Ramos (cell line): ENCODE results near the gene LAP3.
"Not testable (repeated sequence)": the region's sequence is repeated elsewhere in the genome, so short reads cannot be mapped to it uniquely, and the experiment has no call there.

Experiments used
- in situ Hi-C: fragments of 300-500 bp; cut with MboI; formaldehyde crosslinking; loops from one replicate; pipeline ENCODE4 v1.14.3; 2022; ENCODE audit warnings: low sequenced_read_pairs; ENCODE audit not compliant: unreplicated experiment

The LAP3 gene

DNA sequence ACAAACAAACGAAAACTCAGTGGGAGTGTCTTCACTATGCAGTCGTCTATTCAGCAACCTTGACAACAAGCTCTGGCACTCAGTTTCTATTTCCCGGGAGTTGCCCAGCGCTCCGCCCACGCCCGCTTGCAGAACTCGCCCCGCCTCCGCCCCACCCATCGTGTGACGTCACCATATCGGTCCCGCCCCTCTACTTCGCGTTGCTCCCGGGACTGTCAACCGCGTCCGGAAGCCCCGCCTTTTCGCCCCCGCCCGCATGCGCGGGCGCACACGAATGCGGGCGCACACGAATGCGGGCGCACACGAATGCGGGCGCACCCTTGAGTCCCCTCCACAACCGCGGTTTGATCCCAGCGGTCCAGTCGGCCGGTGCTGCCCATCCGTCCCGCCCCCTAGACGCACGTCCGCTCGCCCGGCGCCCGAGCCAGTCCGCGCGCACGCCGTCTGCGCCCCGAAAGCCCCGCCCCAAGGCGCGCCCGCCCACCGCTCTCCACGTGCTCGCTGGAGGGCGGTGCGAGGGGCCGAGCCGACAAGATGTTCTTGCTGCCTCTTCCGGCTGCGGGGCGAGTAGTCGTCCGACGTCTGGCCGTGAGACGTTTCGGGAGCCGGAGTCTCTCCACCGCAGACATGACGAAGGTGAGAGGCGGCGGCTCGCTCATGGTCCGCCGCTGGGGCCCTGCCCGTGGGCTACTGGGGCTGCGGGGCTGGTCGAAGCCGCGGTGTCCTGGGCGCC, at the start of gene LAP3:
TSS of gene LAP3 (plus strand) at position 267 of the 733 bp plus-strand sequence. CDS start at position 535, 268 bp downstream.
- in situ Hi-C loops = loop anchor here (10.0 kb wide), 1 partner anchor 238 kb away; the partner anchor contains the start of genes DCAF16 and NCAPG

DNA sequence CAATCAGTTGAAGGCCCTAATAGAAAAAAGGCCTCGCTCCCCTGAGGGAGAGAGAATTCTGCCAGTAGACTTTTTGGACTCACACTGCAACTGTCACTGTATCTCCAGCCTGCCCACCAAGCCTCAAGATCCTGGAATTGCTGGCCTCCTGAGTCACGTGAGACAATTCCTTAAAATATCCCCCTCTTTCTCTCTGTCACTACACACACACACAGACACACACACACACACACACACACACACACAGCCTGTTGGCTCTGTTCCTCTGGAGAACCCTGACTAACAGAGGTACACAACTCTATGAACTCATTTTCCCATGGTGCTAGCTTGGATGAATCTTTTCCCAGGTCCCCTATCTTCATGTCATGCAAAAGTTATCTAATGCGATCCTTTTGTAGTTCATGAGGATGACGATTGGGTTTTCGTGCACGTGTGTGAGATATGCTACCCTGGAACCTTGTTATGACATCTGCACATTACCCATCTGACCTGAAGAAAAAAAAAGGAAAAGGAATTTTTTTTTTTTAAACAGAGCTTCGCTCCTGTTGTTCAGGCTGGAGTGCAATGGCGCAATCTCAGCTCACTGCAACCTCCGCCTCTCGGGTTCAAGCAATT, 48.3 kb upstream of the LAP3 start:
- in situ Hi-C loops = no loop called here

DNA sequence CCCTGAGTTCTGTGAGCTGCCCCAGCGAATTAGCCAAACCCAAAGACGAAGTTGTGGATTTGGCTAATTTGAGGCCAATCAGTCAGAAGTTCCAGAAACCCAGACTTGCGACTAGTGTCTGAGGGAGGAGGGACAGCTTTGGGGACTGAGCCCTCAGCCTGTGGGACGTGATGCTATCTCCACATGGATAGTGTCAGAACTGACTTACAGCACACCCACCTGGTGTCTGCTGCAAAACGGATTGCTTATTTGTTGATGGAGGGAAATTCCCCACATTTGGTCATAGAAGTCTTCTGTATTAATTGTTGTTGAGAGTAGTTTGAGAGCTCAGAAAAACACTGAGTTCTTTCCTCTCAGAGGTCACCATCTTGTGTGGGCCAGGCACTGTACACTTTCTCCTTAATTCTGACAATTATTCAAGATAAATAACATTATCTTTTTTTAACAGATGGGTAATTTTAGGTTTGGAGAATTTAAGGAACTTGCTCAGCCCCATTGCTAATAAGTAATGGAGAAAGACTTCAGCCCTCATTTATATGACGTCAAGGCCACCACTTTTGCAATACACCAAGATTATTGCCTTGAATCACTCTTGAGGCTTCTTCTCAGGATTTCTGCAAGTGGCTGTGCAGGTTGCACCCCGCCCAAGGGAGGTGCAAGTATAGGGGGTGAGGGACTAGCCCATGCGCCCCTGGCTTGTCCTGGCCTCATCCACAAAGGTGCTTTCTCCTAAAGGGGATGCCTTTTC, 45.3 kb upstream of the LAP3 start:
- in situ Hi-C loops = no loop called here

DNA sequence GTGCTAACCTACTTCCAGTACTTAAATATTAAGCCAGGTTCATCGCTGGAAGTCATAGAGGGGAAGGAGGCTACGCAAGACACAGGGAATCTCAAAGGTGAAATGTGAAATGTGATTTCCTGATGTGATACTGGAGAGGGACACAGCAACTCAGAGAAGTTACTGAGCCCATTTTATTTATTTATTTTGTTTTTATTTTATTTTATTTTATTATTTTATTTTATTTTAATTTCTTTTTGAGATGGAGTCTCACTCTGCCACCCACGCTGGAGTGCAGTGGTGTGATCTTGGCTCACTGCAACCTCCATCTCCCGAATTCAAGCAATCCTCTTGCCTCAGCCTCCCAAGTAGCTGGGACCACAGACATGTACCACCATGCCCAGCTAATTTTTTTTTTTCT, 42.3 kb upstream of the LAP3 start:
- in situ Hi-C loops = no loop called here

DNA sequence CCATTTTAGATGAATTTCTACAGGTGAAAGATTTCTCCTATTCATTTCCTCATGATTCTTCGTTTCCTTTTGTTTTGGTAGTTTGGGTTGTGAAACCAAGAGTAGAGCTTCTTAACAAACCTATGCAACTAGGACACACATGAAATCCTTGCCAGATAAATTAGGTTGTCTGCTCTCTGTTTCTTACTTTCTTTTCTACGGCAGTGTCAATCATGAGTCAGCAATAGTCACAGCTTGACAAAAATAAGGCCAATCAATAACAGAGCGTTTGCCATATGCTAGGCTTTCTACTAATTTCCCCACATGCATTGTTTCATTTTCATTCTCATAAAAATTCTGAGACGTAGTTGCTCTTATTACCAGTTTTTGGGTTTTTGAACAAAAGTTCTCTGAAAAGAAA, 41.8 kb upstream of the LAP3 start:
- in situ Hi-C loops = no loop called here

DNA sequence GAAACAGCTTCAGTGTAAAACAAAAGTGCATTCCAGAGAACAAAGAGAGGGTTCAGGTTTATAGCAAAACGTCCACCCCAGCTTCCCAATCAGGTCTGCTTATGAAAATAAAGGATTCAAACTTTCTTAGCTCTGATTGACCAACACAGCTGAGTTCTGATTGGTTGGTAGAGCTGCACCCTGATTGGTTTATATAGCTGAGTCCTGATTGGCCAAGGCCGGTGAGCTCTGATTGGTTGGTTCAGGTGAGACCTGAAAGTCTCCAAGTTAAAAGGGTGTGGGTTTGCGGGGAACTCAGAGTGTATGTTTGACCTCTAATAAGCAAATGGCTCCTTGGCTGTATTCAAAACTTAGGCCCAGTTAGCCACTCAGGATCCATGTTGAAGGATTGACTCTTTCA, 41.1 kb upstream of the LAP3 start:
- in situ Hi-C loops = no loop called here

DNA sequence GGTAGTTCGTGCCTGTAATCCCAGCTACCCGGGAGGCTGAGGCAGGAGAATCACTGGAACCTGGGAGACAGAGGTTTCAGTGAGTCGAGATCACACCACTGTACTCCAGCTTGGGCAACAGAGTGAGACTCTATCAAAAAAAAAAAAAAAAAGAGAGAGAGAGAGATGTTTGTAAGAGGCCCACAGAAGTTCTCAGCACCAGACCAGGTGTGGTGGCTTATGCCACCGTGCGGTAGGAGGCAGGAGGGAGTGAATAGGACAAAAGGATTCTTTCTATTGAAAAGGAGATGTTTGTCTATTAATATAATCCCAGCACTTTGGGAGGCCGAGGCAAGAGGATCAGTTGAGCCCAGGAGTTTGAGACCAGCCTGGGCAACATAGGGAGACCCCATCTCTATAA, 39.9 kb upstream of the LAP3 start:
- in situ Hi-C loops = not testable (repeated sequence)

DNA sequence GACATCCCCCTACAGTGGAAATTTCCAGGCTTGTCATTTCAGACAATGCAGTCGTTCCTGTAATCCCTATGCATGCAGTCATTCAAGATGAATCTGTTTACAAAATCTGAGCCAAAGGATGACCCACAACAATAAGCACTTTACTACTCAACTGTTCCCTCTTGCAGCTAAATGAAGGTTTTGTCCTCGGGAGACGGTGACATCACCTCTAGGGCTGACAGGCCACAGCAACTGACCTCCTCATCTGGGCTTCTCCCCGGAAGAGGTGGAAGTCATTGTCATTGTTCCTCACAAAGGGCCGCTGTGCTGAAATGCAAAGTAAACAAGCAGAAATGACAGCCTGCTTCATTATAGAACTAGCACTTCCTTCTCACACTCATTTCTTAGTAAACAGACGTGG, 32.8 kb upstream of the LAP3 start:
- in situ Hi-C loops = loop anchor here (10.0 kb wide), 1 partner anchor 1051 kb away; no protein-coding TSS in a partner anchor

DNA sequence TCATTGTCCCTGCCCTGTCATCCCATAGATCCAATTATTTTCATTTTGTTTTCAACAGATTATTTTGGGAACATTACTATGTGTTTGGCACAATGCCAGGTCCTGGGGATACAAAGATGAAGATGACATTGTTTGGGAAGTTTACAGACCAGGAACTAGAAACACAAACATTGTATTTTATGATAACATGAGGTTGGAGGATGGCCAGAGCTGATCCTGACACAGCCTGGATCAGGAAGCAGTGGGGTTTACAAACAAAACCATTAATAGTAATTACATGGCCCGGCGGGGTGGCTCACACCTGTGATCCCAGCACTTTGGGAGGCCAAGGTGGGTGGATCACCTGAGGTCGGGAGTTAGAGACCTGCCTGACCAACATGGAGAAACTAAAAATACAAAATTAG, 32.2 kb upstream of the LAP3 start:
- in situ Hi-C loops = loop anchor here (5.0 to 10.0 kb wide), 2 partner anchors 92 to 1050 kb away; no protein-coding TSS in a partner anchor

DNA sequence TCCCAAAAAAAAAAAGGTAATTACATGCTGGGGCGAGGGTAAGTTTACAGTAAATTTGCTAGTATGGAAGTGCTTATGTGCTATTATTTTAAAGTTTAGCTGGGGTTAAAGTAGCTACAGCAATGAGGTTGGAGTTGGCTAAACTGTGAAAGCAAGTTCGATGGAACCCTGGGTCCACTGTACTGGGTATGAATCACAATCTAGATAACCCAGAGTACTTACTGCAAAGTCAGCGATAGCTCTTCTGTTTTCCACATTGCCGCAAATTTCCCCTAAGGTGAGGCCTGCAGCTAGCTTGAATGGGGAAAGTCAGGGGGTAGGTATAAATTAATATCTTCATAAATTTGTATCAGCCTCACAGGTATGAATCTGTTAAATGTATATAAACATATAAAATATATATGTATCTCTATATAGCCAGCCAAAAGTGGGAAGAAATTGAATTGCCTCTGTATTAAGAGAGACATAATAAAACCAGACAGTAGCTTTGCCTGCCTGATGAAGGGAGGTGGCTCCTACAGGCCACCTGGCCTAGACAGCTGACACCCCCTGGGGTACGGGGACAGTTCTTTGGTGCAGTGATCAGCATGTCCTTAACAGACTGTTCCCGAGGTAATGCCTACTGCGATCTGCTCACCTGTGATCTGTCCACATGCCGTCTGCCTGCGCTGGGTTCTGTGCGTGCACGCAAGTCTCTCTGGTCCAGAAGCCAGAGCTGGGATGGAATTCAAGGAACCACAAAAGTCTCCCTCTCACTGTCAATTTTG, 31.4 kb upstream of the LAP3 start:
- in situ Hi-C loops = loop anchor here (5.0 to 10.0 kb wide), 2 partner anchors 92 to 1049 kb away; no protein-coding TSS in a partner anchor

DNA sequence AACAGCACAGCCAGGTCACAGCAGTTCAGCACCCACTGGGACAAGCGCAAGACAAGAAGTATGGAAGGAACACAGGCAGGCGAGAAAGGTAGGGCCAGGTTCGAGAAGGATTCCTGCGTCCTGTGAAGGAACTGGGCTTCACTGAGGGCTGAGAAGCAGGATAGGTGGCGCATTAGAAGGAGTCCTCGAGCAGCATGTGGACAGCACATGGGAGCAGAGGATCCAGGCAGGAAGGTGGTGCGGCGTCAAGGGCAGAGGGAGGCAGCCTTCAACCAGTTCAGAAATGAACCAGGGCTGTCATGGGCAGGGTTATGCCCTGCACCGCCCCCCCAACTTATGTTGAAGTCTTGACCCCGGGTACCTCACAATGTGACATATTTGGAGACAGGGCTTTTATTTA, 30.8 kb upstream of the LAP3 start:
- in situ Hi-C loops = loop anchor here (5.0 to 10.0 kb wide), 2 partner anchors 91 to 1049 kb away; no protein-coding TSS in a partner anchor

DNA sequence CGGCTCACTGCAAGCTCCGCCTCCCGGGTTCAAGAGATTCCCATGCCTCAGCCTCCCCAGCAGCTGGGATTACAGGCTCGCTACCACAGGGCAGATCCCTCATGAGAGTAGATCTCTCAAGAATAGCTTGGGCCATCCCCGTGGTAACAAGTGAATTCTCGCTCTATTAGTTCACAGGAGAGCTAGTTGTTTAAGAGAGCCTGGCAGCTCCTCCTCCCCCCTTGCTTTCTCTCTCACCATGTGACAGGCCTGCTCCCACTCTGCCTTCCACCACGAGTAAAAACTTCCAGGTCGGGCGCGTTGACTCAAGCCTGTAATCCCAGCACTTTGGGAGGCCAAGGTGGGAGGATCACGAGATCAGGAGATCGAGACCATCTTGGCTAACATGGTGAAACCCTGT, 30.3 kb upstream of the LAP3 start:
- in situ Hi-C loops = loop anchor here (5.0 to 10.0 kb wide), 2 partner anchors 91 to 1048 kb away; no protein-coding TSS in a partner anchor

DNA sequence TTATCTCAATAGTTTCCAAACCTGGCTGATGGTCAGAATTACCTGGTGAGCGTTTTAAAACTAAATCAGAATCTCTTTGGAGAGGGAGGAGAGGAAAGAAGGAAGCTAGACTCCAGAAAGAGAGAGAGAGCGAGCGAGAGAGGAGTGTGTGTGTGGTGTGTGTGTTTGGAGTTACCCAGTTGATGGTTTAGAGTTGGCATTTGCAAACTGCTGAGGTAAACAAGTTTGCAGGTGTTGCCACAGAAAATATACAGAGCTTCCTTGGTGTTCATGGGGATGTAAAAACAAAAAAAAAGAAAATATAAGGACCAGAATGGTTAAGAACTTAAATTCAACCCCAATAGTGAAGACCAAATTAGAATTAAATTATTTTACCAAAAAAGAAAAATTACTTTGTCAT, 26.4 kb upstream of the LAP3 start:
- in situ Hi-C loops = loop anchor here (10.0 to 25.0 kb wide), 2 partner anchors 254 to 462 kb away; partner anchors contain the start of gene LCORL

DNA sequence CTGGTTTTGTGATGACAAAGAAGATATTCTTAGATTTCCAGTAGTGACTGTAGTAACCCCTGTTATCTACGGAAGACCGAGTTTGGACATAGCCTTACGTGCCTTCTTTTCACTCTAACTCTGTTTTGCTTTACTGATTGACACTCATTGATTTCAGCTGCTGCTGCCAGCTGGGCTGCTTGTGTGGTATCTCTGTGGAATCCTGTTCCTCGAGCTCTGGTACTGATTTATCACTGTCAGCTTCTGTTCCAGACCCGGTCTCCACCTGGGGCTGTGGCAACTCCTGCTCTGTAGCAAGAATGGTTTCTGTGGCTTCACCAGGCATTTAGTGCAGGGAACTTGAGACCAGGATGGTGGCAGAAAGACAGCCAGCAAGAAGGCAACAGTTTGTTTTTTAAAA, 24.6 kb upstream of the LAP3 start:
- in situ Hi-C loops = loop anchor here (10.0 to 25.0 kb wide), 2 partner anchors 252 to 460 kb away; partner anchors contain the start of gene LCORL

DNA sequence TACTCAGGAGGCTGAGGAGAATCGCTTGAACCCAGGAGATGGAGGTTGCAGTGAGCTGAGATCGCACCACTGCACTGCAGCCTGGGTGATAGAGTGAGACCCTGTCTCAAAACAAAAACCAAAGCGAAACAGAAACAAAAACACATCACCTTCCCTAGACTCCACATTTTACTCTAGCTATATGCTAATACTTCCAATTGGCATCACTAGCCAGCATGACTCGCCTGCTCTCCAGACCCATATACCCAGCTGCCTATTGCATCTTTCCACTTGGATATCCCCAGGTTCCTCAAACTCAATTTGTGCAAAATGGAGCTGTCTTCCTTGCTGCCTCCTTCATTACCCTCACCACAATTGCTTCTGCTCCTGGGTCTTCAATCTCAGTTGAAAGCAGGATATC, 22.4 kb upstream of the LAP3 start:
- in situ Hi-C loops = loop anchor here (10.0 to 25.0 kb wide), 2 partner anchors 250 to 458 kb away; partner anchors contain the start of gene LCORL

DNA sequence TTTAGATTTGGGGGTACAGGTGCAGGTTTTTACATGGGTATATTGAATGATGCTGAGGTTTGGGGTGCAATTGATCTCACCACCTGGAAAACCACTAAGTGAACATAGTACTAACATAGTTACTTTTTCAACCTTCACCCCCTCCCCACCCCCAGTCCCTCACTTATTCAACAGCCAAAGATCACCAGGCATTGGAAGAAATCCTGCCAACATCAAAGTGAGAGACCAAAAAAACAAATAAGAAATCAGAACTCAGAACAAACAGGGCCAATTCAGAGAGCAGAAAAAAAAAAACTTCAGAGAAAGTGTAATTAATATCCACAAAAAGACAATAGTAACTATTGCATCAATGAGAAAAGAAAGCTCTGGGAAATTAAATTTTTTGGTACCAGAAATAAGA, 20.5 kb upstream of the LAP3 start:
- in situ Hi-C loops = loop anchor here (10.0 to 25.0 kb wide), 2 partner anchors 248 to 456 kb away; partner anchors contain the start of gene LCORL

DNA sequence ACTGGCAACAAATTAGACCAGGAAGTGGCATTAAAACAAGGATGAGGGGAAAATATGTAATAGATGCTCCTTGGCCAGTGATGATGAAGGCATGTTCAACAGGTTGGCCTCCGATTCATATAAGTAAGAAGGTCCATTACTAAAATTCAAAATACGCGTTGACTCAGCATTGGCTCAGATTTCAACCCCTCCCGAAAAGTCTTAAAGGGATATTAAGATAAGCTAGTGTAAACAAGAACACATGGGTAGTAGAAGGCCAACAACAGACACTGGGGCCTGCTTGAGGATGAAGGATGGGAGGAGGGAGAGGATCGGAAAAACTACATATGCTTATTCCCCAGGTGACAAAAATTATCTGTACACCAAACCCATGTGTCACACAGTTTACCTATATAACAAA, 19.1 kb upstream of the LAP3 start:
- in situ Hi-C loops = loop anchor here (10.0 to 25.0 kb wide), 2 partner anchors 247 to 454 kb away; partner anchors contain the start of gene LCORL

DNA sequence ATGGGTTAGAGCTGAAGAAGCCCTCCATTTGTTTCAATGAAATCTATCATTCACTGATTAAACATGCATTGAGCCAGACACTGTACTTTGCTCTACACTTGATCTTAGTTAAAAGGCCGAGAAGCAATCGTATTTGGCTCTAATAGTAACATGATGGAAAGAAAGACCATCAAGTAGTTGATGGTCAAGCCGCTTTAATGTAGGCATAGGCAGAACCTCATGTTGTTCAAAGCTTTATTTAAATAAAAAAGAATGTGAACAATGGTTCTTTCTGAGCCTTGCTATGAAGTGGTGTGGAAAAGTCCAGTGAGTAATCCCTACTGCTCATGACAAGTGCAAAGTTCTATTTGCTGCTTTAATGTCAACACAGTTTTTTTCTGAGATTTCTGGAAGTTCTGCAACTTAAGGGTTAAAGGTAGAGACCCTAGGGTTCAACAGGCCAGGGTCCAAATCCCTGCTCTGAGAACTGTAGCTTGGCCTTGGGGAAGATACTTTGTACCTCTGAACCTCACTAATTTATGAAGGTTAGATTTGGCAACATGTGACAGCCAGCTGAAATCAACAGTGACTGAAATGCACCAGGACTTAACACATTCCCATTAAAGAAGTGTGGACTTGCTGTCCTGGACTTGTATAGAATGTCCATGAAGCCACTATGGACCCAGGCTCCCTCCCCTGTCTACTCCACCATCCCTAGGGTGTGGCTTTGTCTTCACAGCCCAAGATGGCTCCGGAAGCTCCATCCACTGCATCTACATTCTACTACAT, 17.9 kb upstream of the LAP3 start:
- in situ Hi-C loops = loop anchor here (10.0 to 25.0 kb wide), 2 partner anchors 246 to 453 kb away; partner anchors contain the start of gene LCORL

DNA sequence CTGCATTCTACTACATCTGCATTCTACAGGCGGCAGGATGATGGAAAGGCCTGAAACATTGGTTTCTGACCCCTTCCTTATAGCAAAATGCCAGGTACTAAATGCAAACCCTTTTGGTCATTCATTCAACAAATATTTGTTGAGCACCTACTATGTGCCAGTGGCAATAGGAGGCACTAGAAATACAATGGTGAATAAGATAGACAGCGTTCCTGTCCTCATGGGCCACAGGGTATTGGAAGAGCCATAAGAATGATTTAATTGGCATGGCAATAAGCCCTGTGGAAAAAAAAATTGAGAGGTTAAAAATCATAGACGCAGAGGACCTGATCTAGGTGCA, 17.3 kb upstream of the LAP3 start:
- in situ Hi-C loops = loop anchor here (10.0 to 25.0 kb wide), 2 partner anchors 245 to 453 kb away; partner anchors contain the start of gene LCORL
